HG02938 (cell line): ENCODE data around the gene MSH3.
"Not testable (repeated sequence)": the region's sequence is repeated elsewhere in the genome, so short reads cannot be mapped to it uniquely, and the experiment has no call there.

Experiments used
- ATAC-seq: cut with Tn5 transposase; IDR thresholded peaks from one replicate; pipeline ENCODE4 v1.9.1; 2021; ENCODE audit warnings: mild to moderate bottlenecking, moderate library complexity; ENCODE audit not compliant: unreplicated experiment

Gene MSH3

GRCh38 chr5:80884929-80885328 is 230.5 kb downstream of the MSH3 start:
- ATAC-seq = no peak

DNA sequence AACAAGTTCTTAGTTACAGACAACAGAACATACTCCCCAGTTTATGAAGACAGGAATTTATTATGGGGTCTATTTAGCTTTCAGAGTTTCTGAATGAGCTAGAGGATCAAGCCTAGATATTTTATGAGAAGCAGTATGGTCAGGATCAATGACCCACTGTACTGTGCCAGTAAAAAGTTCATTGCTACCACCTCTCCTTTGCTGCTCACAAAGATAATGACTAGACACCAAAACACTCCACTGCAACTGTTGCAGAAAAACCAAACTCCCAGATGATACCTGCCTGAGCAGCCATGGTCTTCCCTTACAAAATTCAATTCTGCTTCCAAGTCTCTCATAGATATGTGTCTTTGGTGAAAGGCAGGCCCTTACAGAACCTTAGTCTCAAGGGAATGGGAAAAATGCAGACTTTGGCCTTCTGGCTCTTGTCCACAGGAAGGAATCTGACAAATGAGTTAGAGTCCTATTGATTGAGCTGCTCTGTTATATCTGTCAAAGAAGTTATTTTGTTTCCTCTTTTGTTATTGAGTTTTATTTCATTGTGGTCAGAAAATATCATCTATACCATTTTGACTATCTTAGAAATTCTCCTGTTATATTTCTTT is 231.0 kb downstream of the MSH3 start:
- no peak for ATAC-seq

DNA sequence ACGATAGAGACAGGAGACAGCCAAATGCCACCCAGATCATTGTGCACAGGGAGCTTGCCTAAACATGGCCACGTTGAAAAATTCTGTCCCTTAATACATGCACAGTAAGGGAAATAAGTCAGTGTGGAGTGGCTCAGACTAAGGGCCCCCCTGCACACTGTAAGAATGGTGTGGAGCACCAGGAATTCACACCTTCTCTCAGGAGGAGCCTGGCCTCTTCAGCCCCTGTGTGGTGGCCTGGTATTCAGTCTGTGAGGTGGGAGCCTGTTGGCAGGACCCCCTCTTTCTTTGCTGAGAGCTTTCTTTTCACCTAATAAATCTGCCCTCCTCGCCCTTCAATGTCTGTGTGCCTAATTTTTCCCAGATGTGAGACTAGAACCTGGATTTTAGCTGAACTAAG is 239.6 kb downstream of the MSH3 start:
- ATAC-seq = no peak

DNA sequence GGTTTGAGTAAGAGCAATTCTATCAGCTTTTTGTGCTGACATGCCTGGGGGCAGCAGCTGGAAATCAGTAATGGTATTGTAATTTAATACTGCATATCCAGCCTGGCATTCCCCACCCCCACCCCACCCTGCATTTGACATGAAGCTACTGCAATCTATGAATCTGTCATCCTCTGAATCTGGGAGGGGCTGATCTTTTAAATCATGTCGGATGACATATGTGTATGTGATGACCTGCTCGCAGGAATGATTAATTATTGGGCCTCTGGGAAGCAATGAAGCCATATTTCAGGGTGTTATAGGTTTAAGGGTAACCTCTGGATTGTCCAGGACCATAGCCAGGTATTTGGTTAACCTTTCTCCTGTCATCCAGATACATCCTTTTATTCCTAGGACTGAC is 241.1 kb downstream of the MSH3 start:
- no peak for ATAC-seq

GRCh38 chr5:80902624-80903023 is 248.2 kb downstream of the MSH3 start:
- ATAC-seq = not testable (repeated sequence)

DNA sequence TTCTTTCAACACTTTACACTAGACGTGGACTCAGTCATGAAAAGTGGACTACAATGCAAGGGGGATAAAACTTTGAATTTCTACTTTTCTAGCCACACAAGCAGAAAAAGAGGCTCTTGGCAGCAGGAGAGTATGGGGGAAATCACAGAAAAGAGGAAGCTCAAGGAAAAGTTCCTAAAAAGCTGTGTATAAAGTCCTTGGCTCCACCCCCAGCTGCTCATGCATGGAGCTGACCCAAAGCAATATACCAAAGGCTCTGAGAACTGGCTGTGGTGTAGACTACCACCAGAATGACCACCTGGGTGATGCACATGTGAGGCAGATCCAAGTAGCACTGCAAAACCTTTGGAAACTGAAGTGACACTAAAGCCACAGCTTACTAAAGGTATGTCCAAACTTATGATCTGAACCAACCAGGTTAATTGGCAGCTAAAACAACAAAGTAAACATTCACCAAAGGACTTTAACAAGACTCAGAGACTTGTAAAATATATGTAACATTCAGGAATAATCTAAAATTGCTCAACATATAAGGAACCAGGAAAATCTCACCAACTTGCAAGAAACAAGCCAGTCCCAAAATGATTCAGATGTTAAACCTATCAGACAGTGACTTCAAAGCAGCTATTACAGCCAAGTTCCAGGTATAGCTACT is 250.2 kb downstream of the MSH3 start:
- ATAC-seq = no peak

GRCh38 chr5:80905405-80905804 is 251.0 kb downstream of the MSH3 start:
- no peak for ATAC-seq

- no peak for ATAC-seq
These were observed 258.0 kb downstream of the MSH3 start for GRCh38 chr5:80912479-80912878.

DNA sequence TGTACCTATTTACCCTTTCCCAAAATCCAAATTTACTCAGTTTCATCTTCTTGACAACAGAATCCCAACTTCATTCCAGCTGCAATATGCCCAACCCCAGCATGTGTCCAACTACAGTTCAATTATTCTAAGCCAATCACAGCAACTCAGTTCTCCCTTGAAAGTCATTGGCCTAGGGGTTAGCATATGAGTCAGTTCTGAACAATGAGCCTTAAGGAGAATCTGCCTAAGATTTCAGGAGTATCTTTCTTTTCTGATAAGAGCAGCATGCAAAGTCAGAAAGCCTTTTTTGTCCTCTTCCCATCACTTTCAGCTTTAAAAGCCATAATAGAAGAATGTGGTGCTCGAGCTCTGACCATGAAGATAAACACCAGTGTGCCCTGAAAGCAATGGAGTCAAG is 261.3 kb downstream of the MSH3 start:
- ATAC-seq = no peak

DNA sequence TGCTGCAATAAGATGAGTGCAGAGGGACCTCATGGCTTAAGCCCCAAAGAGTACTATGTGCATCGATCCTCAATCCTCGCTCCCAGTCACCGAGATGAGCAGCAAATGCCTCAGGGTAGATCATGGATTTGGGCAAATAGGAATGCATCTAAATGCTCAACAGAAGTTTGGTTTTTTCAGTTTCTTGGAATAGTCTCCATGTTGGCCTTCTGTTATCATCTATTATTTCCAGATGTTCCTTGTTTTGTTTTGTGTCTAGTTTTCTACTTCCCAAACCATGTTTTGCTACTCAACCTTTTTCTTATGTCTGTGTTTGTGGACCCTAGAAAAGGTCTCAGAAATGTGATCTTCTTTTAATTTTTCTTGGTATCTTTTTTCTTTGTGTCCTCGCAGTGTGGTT is 262.2 kb downstream of the MSH3 start:
- ATAC-seq = no peak

GRCh38 chr5:80917631-80918030 is 263.2 kb downstream of the MSH3 start:
- no peak for ATAC-seq

- ATAC-seq = no peak
These were observed 265.3 kb downstream of the MSH3 start for GRCh38 chr5:80919678-80920196.

DNA sequence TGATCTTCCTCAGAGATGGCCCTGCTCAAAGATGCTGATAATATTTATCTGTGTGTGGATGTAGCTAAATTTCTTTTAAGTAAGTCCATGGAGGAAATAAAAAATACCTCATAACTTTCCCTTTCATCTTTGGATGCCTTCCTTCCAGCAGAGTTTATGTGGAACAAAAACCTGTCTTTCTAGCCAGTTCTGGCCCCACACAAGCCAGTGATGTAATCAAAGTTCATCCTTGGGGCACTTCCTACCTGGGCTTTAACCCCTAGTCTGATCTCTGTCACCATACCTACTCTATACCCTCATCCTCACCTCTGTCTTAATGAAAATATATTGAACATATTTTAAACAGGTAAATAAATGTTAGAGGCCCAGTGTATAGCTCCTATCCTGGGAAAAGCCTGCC is 265.9 kb downstream of the MSH3 start:
- no peak for ATAC-seq

DNA sequence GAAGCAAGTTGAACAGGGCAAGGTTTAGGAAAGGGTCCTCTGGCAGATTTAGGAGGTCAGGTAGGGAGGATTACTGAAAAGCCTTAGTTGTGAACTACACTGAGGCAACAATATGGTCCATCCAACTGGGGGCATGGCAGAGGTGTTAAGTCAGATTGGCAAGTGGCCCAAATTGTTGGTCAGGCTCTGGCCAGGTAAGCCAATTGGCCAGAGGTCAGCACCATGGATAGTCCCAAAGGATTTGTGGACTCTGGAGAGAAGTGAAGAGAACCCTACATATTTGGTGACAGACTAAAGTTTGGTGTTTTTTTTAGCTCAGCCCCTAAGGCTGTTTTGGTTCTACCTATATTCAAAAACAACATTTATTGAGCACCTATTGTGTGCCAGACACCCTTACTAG is 266.6 kb downstream of the MSH3 start:
- ATAC-seq = no peak

DNA sequence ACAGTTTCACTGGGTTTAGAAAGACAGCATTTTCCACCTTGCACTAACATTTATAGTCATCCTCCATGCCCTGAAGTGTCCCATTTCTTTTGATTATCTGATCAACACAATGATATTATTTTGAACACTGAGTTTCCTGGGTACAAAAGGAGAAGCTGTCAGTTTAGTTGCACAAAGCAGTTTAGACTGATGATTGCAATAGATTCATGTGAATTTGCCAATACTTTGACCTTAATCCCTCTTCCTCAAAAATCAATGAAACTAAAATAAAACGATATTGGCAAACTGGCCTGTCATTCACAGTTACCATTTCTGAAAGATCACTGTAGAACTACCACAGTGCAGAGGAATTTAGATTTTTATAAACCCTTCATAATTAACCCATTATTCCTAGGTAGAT is 271.5 kb downstream of the MSH3 start:
- ATAC-seq = no peak
